WTC11 (cell line): ENCODE measurements around the gene ABCA13. TPM values are rescaled to one million over a fixed set of nuclear protein-coding genes. Genes with fewer than 3 reads are reported as not detected.

Experiments
- ATAC-seq: fragments of 200-7000 bp; cut with Tn5 transposase; 2 replicates; pipeline ENCODE4 v1.10.0; 2021; ENCODE audit warnings: mild to moderate bottlenecking, moderate library complexity
- CTCF ChIA-PET: fragments of 300-600 bp; sonication (Branson Sonifier 250); formaldehyde crosslinking; loops from one replicate; lab custom pipeline; 2021; ENCODE audit warnings: antibody characterized with exemption; lab: Charles Lee
- POLR2A ChIA-PET: fragments of 350-600 bp; sonication (Branson Sonifier 250); formaldehyde crosslinking; loops from one replicate; lab custom pipeline; 2021; ENCODE audit warnings: antibody characterized with exemption; lab: Charles Lee
- DNase-seq: peaks from one replicate; pipeline ENCODE4 v3.0.0; 2021; ENCODE audit warnings: low spot score
- H3K27ac Mint-ChIP-seq: 2 replicates; pipeline ENCODE4 v1.8.0; 2021; ENCODE audit warnings: mixed read lengths
- H3K27me3 Mint-ChIP-seq: 2 replicates; pipeline ENCODE4 v1.8.0; 2021; ENCODE audit warnings: low read depth, mild to moderate bottlenecking, moderate library complexity, mixed read lengths
- H3K36me3 Mint-ChIP-seq: 2 replicates; pipeline ENCODE4 v1.8.0; 2021; ENCODE audit warnings: mixed read lengths
- H3K4me1 Mint-ChIP-seq: 2 replicates; pipeline ENCODE4 v1.8.0; 2022; ENCODE audit warnings: mixed read lengths
- H3K4me3 Mint-ChIP-seq: 2 replicates; pipeline ENCODE4 v1.8.0; 2021; ENCODE audit warnings: mild to moderate bottlenecking, moderate library complexity, mixed read lengths
- H3K9me3 Mint-ChIP-seq: 2 replicates; pipeline ENCODE4 v1.8.0; 2021; ENCODE audit warnings: mixed read lengths
- ATF6 ChIP-seq: sonication (generic); formaldehyde crosslinking; IDR thresholded peaks from 2 replicates; pipeline ENCODE4 v1.8.1; 2023; ENCODE audit warnings: mild to moderate bottlenecking, missing genetic modification reagents
- CREB1 ChIP-seq: sonication (generic); formaldehyde crosslinking; IDR thresholded peaks from 2 replicates; pipeline ENCODE4 v1.8.0; 2023; ENCODE audit warnings: mild to moderate bottlenecking, missing genetic modification reagents
- CREM ChIP-seq: sonication (generic); formaldehyde crosslinking; IDR thresholded peaks from 2 replicates; pipeline ENCODE4 v1.8.1; 2022; ENCODE audit warnings: mild to moderate bottlenecking, missing genetic modification reagents, moderate library complexity
- EMX1 ChIP-seq: fragments of 250-450 bp; sonication (Bioruptor Pico); IDR thresholded peaks from 2 replicates; pipeline ENCODE4 v1.8.0; 2021; ENCODE audit warnings: mild to moderate bottlenecking
- FOXP4 ChIP-seq: sonication (generic); formaldehyde crosslinking; IDR thresholded peaks from 2 replicates; pipeline ENCODE4 v1.8.0; 2022; ENCODE audit warnings: mild to moderate bottlenecking, missing genetic modification reagents
- JAZF1 ChIP-seq: fragments of 250-450 bp; sonication (Bioruptor Pico); IDR thresholded peaks from 2 replicates; pipeline ENCODE4 v1.9.0; 2021; ENCODE audit warnings: moderate library complexity, mild to moderate bottlenecking, inconsistent platforms
- NFE2L1 ChIP-seq: sonication (generic); formaldehyde crosslinking; IDR thresholded peaks from 2 replicates; pipeline ENCODE4 v1.8.1; 2023; ENCODE audit warnings: missing genetic modification reagents
- PREB ChIP-seq: sonication (generic); formaldehyde crosslinking; IDR thresholded peaks from 2 replicates; pipeline ENCODE4 v1.8.1; 2022; ENCODE audit warnings: mild to moderate bottlenecking, missing genetic modification reagents, moderate library complexity, borderline replicate concordance
- ZNF121 ChIP-seq: sonication (generic); formaldehyde crosslinking; IDR thresholded peaks from 2 replicates; pipeline ENCODE4 v1.8.0; 2023; ENCODE audit warnings: missing genetic modification reagents
- ZNF138 ChIP-seq: sonication (generic); formaldehyde crosslinking; conservative IDR thresholded peaks from 2 replicates; pipeline ENCODE4 v1.8.1; 2022; ENCODE audit warnings: mild to moderate bottlenecking, moderate library complexity, missing genetic modification reagents
- ZNF396 ChIP-seq: fragments of 250-450 bp; sonication (Bioruptor Pico); IDR thresholded peaks from 2 replicates; pipeline ENCODE4 v1.8.0; 2021; ENCODE audit warnings: mild to moderate bottlenecking, moderate library complexity, borderline replicate concordance
- ZNF416 ChIP-seq: fragments of 250-450 bp; sonication (Bioruptor Pico); IDR thresholded peaks from 2 replicates; pipeline ENCODE4 v1.9.0; 2021; ENCODE audit warnings: mild to moderate bottlenecking, inconsistent platforms
- total RNA-seq: library from RNA; stranded (reverse); gene quantifications from 3 replicates; pipeline ENCODE4 v1.2.3, GENCODE V29; 2021
- TF ChIP-seq, protein P1 (sequence below): sonication (generic); formaldehyde crosslinking; IDR thresholded peaks from 2 replicates; pipeline ENCODE4 v1.8.0; 2022; ENCODE audit warnings: mild to moderate bottlenecking, missing genetic modification reagents
- TF ChIP-seq, protein P2 (sequence below): sonication (generic); formaldehyde crosslinking; IDR thresholded peaks from 2 replicates; pipeline ENCODE4 v1.8.0; 2023; ENCODE audit warnings: mild to moderate bottlenecking, missing genetic modification reagents
- TF ChIP-seq, protein P3 (sequence below): fragments of 250-450 bp; sonication (Bioruptor Pico); IDR thresholded peaks from 2 replicates; pipeline ENCODE4 v1.9.0; 2021; ENCODE audit warnings: mild to moderate bottlenecking
- TF ChIP-seq, protein P4 (sequence below): fragments of 200-600 bp; IDR thresholded peaks from 2 replicates; pipeline ENCODE4 v1.8.0; 2022; ENCODE audit warnings: antibody characterized with exemption

Gene ABCA13
- total RNA-seq, 1 experiment from 2014 or later = 0.04 TPM

DNA sequence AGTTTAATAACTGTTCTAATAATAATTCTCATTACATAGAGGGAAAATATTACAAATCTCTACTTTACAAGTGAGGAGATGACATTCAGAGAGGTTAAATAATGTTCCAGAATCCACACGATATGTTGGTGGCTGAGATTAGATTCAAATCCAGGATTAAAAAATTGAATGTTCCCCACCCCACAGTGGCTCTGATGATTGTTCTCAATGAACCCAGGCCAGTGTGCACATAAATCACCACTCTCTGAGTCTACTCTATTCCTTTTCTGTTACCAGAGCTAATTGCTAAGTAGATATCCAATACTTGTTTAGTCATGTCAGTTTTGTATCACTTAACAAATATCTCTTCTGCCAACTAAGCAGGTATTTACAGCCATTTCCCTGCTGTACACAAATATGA, 281.0 kb downstream of the ABCA13 start:
- H3K27me3 Mint-ChIP-seq = no peaks in the 10 kb centered on the region
- TF ChIP-seq, protein P1, sequence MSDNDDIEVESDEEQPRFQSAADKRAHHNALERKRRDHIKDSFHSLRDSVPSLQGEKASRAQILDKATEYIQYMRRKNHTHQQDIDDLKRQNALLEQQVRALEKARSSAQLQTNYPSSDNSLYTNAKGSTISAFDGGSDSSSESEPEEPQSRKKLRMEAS (CRISPR knock-in tag) = no peak
- POLR2A ChIA-PET = no interaction called here
- no peaks in the 10 kb centered on the region for H3K4me1 Mint-ChIP-seq
- no peak for DNase-seq
- no peaks in the 10 kb centered on the region for H3K9me3 Mint-ChIP-seq
- no peaks in the 10 kb centered on the region for H3K36me3 Mint-ChIP-seq
- H3K27ac Mint-ChIP-seq = no peak overlapping the region
- CTCF ChIA-PET = no interaction called here
- no peak overlapping the region for H3K4me3 Mint-ChIP-seq
- no peak for ATAC-seq

DNA sequence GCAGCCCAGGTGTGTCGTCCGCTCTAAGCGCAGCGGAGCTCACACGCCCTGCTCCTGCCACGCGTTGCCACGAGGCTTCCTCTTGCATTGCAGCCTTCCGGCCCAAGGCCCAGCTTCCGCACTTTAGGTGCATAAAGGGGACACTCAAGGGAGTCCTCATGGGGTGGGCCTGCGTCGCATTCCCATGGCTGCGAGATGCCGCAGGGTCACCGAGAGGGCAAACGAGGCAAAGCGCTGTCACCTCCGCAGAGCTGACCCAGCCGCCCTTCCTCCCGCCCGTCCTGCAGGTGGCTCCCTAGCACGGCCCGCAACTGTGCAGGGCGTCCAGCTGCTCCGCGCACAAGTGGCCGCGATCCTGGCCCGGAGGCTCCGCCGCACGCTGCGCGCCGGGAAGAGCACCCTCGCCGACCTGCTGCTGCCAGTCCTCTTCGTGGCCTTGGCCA, 283.5 kb downstream of the ABCA13 start:
- peak; percentile 86 for ATAC-seq
- no peaks in the 10 kb centered on the region for H3K9me3 Mint-ChIP-seq
- CTCF ChIA-PET = interaction anchor here (0.7 kb wide), 1 partner anchor 547 kb away, joined by 3 read pairs; no protein-coding TSS in a partner anchor
- peak; percentile 35 for DNase-seq
- POLR2A ChIA-PET = interaction anchor here (0.5 to 0.6 kb wide), 2 partner anchors 178 to 1003 kb away, joined by 3 to 6 read pairs; no protein-coding TSS in a partner anchor
- H3K4me1 Mint-ChIP-seq = no peaks in the 10 kb centered on the region
- H3K27ac Mint-ChIP-seq = no peak overlapping the region
- H3K36me3 Mint-ChIP-seq = no peaks in the 10 kb centered on the region
- no peak overlapping the region for H3K4me3 Mint-ChIP-seq
- no peaks in the 10 kb centered on the region for H3K27me3 Mint-ChIP-seq
- TF ChIP-seq, protein P2, sequence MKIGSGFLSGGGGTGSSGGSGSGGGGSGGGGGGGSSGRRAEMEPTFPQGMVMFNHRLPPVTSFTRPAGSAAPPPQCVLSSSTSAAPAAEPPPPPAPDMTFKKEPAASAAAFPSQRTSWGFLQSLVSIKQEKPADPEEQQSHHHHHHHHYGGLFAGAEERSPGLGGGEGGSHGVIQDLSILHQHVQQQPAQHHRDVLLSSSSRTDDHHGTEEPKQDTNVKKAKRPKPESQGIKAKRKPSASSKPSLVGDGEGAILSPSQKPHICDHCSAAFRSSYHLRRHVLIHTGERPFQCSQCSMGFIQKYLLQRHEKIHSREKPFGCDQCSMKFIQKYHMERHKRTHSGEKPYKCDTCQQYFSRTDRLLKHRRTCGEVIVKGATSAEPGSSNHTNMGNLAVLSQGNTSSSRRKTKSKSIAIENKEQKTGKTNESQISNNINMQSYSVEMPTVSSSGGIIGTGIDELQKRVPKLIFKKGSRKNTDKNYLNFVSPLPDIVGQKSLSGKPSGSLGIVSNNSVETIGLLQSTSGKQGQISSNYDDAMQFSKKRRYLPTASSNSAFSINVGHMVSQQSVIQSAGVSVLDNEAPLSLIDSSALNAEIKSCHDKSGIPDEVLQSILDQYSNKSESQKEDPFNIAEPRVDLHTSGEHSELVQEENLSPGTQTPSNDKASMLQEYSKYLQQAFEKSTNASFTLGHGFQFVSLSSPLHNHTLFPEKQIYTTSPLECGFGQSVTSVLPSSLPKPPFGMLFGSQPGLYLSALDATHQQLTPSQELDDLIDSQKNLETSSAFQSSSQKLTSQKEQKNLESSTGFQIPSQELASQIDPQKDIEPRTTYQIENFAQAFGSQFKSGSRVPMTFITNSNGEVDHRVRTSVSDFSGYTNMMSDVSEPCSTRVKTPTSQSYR (CRISPR knock-in tag) = no peak
- no peak for TF ChIP-seq CREB1 (CRISPR knock-in tag)
- TF ChIP-seq JAZF1 (CRISPR knock-in tag) = no peak

DNA sequence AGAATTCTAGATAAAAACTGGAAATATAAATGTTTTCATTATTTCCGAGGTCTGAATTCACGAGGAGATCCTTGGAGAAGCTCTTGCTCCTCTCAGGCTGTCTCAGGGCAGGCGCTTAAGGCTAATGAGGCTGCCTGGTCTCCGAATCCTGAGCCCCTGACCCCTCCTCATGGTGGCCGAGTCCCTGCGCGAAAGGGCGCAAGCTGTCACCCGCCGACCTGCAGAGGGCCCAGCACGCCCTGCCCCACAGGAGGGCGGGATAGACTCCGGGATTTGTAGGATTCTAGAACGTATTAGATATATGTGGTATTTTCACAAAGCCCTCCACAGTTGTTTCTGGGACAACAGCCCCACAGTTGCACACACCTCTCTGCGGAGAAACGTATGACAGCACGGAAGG, 284.1 kb downstream of the ABCA13 start:
- H3K9me3 Mint-ChIP-seq = no peaks in the 10 kb centered on the region
- CTCF ChIA-PET = no interaction called here
- H3K27me3 Mint-ChIP-seq = no peaks in the 10 kb centered on the region
- POLR2A ChIA-PET = no interaction called here
- no peak overlapping the region for H3K27ac Mint-ChIP-seq
- no peaks in the 10 kb centered on the region for H3K4me1 Mint-ChIP-seq
- no peak for DNase-seq
- no peak for TF ChIP-seq ZNF121 (CRISPR knock-in tag)
- no peaks in the 10 kb centered on the region for H3K36me3 Mint-ChIP-seq
- ATAC-seq = no peak
- H3K4me3 Mint-ChIP-seq = no peak overlapping the region

- H3K27me3 Mint-ChIP-seq = no peaks in the 10 kb centered on the region
- ATAC-seq = no peak
- no peak for DNase-seq
- no peak overlapping the region for H3K27ac Mint-ChIP-seq
- no peak overlapping the region for H3K4me3 Mint-ChIP-seq
- no peaks in the 10 kb centered on the region for H3K4me1 Mint-ChIP-seq
- ChIA-PET POLR2A (no interaction called here), CTCF (no interaction called here)
- no peaks in the 10 kb centered on the region for H3K36me3 Mint-ChIP-seq
- H3K9me3 Mint-ChIP-seq = peaks cover 4% of the 10 kb centered on the region
- TF ChIP-seq ZNF416 (CRISPR knock-in tag) (no peak), PREB (CRISPR knock-in tag) (no peak), ATF6 (CRISPR knock-in tag) (no peak), FOXP4 (CRISPR knock-in tag) (no peak), ZNF396 (CRISPR knock-in tag) (no peak), EMX1 (CRISPR knock-in tag) (no peak), NFE2L1 (CRISPR knock-in tag) (no peak), CREM (CRISPR knock-in tag) (no peak), ZNF138 (CRISPR knock-in tag) (no peak)
- TF ChIP-seq, protein P3, sequence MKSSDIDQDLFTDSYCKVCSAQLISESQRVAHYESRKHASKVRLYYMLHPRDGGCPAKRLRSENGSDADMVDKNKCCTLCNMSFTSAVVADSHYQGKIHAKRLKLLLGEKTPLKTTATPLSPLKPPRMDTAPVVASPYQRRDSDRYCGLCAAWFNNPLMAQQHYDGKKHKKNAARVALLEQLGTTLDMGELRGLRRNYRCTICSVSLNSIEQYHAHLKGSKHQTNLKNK = no peak
- TF ChIP-seq, protein P4, sequence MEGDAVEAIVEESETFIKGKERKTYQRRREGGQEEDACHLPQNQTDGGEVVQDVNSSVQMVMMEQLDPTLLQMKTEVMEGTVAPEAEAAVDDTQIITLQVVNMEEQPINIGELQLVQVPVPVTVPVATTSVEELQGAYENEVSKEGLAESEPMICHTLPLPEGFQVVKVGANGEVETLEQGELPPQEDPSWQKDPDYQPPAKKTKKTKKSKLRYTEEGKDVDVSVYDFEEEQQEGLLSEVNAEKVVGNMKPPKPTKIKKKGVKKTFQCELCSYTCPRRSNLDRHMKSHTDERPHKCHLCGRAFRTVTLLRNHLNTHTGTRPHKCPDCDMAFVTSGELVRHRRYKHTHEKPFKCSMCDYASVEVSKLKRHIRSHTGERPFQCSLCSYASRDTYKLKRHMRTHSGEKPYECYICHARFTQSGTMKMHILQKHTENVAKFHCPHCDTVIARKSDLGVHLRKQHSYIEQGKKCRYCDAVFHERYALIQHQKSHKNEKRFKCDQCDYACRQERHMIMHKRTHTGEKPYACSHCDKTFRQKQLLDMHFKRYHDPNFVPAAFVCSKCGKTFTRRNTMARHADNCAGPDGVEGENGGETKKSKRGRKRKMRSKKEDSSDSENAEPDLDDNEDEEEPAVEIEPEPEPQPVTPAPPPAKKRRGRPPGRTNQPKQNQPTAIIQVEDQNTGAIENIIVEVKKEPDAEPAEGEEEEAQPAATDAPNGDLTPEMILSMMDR = no peak
These were observed 287.7 kb downstream of the ABCA13 start for GRCh38 chr7:48458701-48459524.
